NCI-H2171 treated with DMSO at 0.1 percent for 48 hours (cell line): Measurements from ENCODE around the gene PRKAR1B.
A peak's percentile ranks its signal among the peaks of the same experiment; 100 is the strongest.

Experiments used
- DNase-seq: peaks from one replicate; lab custom pipeline; 2025; lab: John Stamatoyannopoulos, UW

The PRKAR1B gene

GRCh38 chr7:540997-541396 lies 186.1 kb downstream of the PRKAR1B start:
- peak; percentile 57 for DNase-seq

- DNase-seq: no peak
Measured at GRCh38 chr7:540579-540978, 186.5 kb downstream of the PRKAR1B start.

GRCh38 chr7:539731-540411 lies 187.2 kb downstream of the PRKAR1B start:
- peak; percentile 51 for DNase-seq

GRCh38 chr7:538764-539685 lies 188.1 kb downstream of the PRKAR1B start:
- peak; percentile 54 for DNase-seq

- DNase-seq: no peak
Measured at GRCh38 chr7:537911-538634, 189.0 kb downstream of the PRKAR1B start.

- no peak for DNase-seq
Measured at GRCh38 chr7:536231-536630, 190.8 kb downstream of the PRKAR1B start.

GRCh38 chr7:534959-535358 lies 192.1 kb downstream of the PRKAR1B start:
- DNase-seq: no peak

GRCh38 chr7:534075-534474 lies 193.0 kb downstream of the PRKAR1B start:
- DNase-seq: no peak

GRCh38 chr7:533266-533665 lies 193.8 kb downstream of the PRKAR1B start:
- DNase-seq: no peak

GRCh38 chr7:532379-533143 lies 194.5 kb downstream of the PRKAR1B start:
- DNase-seq: no peak

GRCh38 chr7:531777-532176 lies 195.3 kb downstream of the PRKAR1B start:
- DNase-seq: no peak

GRCh38 chr7:528451-528850 lies 198.6 kb downstream of the PRKAR1B start:
- DNase-seq: no peak

- DNase-seq: no peak
Measured at GRCh38 chr7:527723-528122, 199.4 kb downstream of the PRKAR1B start.

- no peak for DNase-seq
Measured at GRCh38 chr7:526460-527034, 200.5 kb downstream of the PRKAR1B start.

- peak; percentile 61 for DNase-seq
Measured at GRCh38 chr7:525740-526139, 201.3 kb downstream of the PRKAR1B start.

- DNase-seq: no peak
Measured at GRCh38 chr7:524800-525199, 202.3 kb downstream of the PRKAR1B start.

- DNase-seq: no peak
Measured at GRCh38 chr7:523347-524336, 203.4 kb downstream of the PRKAR1B start.

GRCh38 chr7:522951-523314 lies 204.1 kb downstream of the PRKAR1B start:
- DNase-seq: no peak

- DNase-seq: peak; percentile 60
Measured at GRCh38 chr7:522071-522950, 204.8 kb downstream of the PRKAR1B start.
